K562 treated with DMSO at 1 percent for 24 hours (cell line): ENCODE results near the gene KDM4B. TPM values are rescaled to one million over a fixed set of nuclear protein-coding genes. Genes with fewer than 3 reads are reported as not detected.

ENCODE experiments used
- total RNA-seq: library from RNA; unstranded; fragments of 300-600 nt; gene quantifications from 2 replicates; pipeline ENCODE4 v1.2.3, GENCODE V29; 2022; ENCODE audit warnings: low read depth; ENCODE audit not compliant: insufficient read depth

KDM4B gene
- total RNA-seq: 42.8 and 43.4 TPM in 2 replicates

DNA sequence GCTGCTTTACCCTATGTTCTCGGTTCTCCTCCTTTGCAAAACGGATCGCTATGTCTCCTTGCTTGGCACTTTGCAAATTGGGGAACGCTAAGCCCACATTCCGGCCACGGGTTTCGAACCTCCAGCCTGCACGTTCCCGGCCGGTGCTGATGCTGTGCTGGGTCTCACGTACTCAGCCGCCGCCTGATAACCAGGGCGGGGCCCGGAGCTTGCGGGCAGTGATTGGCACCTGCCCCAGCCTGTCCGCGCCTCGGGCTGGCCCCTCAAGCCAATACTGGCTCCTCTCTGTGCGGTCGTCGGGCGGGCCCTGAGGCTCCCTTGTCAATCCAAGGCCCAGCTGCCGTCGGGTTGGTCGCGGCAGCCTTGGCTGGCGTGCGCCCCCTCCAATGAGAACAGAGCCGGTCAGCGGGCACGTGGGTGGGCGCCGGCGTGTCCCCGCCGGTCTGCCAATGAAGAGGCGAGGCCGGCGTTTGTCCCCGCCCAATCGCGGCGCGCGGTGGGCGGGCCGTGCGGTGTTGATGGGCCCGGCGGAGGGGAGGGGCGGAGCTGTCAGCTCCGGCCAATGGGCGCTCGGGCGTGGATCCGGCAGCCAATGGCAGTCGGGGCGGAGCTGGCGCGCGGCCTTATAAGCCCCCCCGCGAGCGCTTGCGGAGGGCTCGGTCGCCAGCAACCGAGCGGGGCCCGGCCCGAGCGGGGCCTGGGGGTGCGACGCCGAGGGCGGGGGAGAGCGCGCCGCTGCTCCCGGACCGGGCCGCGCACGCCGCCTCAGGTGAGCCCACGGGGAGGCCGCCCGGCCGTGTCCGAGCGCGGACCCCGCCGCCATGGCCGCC is at the start of gene KDM4B:
Gene KDM4B, plus strand, starts transcription at position 652 of the 830 bp plus-strand sequence. CDS start 63,778 bp downstream, outside the sequence.

Other genes starting within 250 kb of the KDM4B start
- gene DPP9, start 245.3 kb upstream of the KDM4B start, total RNA-seq: 50.3 and 55.5 TPM in 2 replicates
- gene FEM1A, start 177.4 kb upstream of the KDM4B start, total RNA-seq: 6.8 and 8.0 TPM in 2 replicates
- gene TICAM1, start 137.4 kb upstream of the KDM4B start, total RNA-seq: 11.9 and 13.8 TPM in 2 replicates
- gene PLIN3, start 101.4 kb upstream of the KDM4B start, total RNA-seq: 140 and 147 TPM in 2 replicates
- not detected in 2 replicates for gene ARRDC5, start 66.2 kb upstream of the KDM4B start, total RNA-seq
- 35.8 and 41.6 TPM in 2 replicates for gene UHRF1, start 59.6 kb upstream of the KDM4B start, total RNA-seq